HG03066 (cell line): ENCODE measurements around the gene CIDEC.
"Not testable (repeated sequence)": the region's sequence is repeated elsewhere in the genome, so short reads cannot be mapped to it uniquely, and the experiment has no call there.

ENCODE experiments used
- ATAC-seq: cut with Tn5 transposase; IDR thresholded peaks from one replicate; pipeline ENCODE4 v1.9.1; 2021; ENCODE audit warnings: low read depth; ENCODE audit not compliant: unreplicated experiment

Gene CIDEC

DNA sequence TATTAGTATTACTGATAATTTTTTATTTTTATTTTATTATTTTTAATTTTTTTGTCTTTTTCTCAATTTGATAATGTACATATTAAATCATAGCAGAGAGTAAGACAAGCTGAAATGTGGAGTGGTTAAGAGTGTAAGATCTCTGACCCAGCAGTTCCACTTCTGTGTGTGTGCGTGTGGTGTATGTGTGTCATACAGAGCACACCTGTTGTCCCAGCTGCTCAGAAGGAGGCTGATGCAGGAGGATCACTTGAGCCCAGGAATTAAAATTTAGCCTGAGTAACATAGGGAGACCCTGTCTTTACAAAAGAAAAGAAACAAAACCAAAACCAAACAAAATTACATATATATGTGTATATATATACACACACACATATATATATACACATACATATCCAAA lies 1.4 kb upstream of the CIDEC start:
- no peak for ATAC-seq

DNA sequence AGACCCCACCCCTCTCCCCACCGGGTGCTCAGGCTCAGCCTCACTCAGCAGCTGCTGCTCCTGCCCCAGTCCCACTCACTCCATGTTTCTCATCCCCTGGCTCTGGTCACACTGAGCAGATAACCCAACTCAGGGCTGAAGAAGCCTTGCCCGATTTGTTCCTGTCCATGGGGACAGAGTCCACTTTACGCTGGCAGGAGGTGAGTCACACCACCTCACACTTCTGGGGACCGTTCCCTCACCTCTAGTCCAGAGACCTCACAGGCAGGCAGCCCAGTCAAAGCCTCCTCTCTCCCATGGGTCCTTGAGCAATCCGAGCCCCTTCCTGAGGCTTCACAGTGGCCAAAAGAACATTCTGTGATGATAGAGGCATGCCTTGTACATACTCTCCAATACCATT lies 1.4 kb downstream of the CIDEC start:
- ATAC-seq = no peak

DNA sequence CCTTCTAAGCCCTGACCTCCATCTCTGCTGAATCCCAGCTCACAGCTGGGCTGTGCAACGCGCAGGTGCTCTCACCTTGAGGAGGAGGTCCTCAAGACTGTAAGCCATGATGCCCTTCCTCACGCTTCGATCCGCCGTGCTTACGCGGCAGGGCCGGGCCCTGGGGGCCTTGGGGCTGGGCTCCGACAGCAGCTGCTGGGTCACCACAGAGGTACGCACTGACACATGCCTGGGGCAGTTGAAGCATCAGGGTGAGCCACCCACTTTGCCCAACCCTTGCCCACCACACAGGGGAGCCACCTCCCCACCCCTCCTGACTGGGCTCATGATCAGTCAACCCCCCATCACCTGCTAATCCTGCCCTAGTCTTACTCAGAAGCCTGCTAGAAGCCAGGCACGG lies 3.1 kb downstream of the CIDEC start:
- ATAC-seq = no peak

DNA sequence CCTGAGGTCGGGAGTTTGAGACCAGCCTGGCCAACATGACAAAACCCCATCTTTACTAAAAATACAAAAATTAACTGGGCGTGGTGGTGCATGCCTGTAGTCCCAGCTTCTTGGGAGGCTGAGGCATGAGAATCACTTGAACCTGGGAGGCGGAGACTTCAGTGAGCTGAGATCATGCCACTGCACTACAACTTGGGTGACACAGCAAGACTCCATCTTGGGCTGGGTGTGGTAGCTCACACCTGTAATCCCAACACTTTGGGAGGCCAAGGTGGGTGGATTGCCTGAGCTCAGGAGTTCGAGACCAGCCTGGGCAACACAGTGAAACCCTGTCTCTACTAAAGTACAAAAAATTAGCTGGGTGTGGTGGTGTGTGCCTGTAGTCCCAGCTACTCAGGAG lies 3.8 kb downstream of the CIDEC start:
- not testable (repeated sequence) for ATAC-seq

DNA sequence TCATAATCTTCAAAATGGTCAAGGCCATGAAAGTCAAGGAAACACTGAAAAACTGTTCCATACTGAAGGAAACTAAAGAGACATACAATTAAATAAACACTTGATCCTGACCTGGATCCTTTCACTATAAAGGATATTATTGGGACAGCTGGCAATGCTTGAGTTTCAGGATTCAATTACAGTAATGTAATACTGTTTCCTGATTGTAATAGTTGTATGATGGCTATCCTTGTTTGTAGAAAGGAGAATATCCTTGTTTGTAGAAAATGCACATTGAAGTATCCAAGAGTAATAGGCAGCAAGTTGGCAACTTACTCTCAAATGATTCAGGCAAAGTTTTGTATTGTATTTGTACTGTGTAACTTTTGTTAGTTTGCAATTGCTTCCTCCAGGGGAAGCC lies 4.6 kb downstream of the CIDEC start:
- no peak for ATAC-seq

DNA sequence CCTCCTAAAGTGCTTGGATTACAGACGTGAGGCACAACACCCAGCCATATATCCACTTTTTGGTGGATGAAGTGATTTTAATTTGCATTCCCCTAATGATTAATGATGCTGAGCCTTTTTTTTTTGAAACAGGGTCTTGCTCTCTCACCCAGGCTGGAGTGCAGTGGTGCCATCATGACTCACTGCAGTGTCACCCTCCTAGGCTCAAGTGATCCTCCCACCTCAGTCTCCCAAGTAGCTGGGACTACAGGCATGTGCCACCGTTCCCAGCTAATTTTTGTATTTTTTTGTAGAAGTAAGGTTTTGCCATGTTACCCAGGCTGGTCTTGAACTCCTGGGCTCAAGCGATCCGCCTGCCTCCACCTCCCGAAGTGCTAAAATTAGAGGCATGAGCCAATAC lies 8.0 kb downstream of the CIDEC start:
- ATAC-seq = not testable (repeated sequence)

DNA sequence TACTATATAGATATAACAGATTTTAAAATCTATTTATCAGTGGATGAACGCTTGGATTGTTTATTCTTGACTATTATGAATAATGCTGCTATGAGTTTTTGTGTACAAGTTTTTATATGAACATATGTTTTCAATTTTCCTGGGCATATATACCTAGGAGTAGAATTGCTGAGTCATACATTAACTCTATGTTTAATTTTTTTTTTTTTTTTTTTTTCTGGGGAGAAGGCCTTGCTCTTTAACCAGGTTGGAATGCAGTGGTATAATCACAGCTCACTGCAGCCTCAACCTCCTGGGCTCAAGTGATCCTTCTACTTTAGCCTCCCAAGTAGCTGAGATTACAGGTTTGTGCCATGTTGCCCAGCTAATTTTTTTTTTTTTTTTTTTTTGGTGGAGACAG lies 9.1 kb downstream of the CIDEC start:
- no peak for ATAC-seq

DNA sequence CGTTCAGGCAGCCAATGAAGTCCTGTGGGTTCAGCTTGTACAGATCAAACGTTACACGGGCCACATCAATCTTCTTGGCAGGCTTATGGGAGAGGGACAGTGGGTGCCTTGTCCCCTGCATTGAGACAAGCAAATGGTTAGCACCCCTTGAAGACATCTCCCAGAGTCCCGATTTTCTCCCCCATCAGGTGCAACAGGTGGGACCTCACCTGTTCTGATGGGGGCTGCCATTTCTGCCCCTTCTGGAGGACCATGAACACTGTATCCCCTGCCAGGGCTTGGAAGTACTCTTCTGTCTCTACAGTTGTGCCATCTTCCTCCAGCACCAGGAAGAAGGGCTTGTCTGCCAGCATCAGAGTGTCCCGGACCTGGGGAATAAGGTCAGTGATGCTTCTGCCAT lies 10.1 kb downstream of the CIDEC start:
- ATAC-seq = no peak

DNA sequence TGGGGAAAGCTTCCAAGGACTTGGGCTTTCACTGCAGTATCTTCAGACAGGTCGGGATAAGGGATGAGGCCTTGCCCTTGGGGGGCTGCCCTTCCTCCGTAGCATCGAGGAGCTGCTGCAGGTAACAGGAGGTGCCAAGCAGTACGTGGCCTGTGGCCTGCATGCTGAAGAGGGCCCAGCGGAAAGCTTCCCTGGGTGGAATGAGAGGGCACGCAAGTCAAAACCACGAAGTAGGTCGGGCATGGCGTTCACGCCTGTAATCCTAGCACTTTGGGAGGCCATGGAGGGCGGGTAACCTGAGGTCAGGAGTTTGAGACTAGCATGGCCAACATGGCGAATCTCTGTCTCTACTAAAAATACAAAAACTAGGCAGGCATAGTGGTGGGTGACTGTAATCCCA lies 12.9 kb downstream of the CIDEC start:
- ATAC-seq = no peak

DNA sequence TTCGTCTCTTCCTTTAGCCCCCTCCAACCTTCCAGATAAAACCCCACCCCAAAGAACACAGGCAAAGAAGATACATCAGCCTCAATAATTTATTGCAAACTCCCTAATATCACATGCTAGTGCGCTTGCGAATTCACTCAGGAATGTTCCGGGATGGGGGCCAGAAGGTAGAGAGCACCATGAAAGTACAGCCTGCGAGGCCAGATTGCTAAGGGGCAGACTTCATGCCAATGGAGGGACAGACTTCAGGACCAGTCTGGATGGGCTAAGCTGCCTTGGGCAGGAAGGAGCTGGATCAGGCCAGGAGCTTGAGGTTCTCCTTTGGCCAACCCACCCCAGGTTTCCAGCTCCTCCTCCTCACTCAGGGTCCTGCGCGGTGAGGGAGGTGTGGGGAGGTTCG lies 13.4 kb downstream of the CIDEC start:
- no peak for ATAC-seq

DNA sequence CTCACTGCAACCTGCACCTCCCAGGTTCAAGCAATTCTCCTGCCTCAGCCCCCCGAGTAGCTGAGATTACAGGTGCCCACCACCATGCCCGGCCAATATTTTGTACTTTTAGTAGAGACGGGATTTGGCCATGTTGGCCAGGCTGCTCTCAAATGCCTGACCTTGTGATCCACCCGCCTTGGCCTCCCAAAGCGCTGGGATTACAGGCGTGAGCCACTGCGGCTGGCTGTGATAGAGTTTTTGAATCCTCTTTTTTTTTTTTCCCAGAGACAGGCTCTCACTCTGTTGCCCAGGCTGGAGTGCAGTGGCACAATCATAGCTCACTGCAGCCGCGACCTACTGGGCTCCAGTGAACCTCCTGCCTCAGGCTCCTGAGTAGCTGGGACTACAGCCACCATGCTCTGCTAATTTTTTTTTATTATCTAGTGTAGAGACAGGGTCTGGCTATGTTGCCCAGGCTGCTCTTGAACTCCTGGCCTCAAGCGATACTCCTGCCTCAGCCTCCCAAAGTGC lies 14.9 kb downstream of the CIDEC start:
- ATAC-seq = not testable (repeated sequence)

DNA sequence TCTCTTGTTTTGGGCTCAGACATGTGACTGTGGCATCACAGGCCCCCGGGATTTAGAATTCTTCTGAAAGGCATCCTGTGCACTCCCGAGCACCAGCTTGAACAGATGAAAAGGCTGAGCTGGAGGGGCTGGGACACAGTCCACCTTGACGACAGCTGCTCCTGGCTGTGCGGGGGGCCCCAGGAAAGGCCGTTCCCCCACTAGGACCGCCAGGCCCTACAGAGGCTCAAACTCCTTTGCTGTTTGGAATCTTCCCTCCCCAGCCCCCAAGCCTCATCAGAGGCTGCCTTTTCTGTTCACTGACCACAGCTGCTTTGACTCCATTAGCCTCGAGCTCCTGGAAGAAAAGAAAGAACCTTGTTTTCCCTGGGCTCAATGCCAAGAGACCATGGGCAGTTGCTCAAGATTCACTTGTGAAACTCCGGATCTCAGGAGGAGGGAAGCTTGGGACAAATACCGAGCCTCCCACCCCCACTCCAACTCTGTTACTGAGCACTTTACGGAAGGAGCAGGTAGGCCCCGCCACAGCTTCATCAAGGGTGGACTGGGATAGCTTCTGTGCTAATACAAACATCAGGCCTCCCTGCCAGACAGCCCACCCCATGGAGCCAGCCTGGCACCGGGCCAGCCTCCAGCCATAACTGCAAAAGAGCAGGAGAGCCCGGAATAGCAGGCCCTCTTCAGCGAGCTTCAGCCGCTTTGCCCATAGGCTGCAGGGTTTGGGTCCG lies 15.7 kb downstream of the CIDEC start:
- no peak for ATAC-seq

DNA sequence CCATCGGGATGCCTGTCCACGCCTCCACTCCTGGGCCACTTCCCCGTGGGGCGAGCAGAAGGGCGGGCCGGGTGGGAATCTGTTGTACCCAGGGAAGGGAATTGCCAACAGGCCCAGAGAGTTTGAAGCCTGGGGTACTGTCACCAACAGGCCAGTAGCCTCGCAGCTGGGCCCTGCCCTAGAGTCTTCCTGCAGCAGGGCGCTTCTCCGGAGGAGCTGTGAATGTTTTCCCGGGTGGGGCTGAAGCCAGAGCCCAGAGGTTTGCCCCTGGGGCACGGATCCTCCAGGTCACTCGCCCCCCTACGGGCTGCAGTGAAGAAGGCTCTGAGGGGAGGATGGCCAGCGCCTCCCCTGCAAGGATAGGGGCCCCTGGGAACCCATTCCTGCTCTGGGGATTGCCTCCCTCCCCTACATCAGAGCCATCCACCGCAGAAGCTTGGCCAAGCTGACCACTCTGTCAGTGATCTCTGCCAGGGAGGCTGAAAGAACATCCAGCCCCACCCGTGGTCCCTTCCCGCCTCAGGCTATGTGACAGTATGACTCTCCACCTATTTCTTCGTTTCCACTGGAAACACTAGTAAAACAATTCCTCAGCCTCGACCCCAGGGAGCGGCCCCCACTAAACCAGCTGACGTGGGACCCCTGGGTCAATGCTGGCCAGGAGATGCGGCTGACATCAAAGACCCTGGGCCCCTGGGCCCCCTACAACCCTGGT lies 16.8 kb downstream of the CIDEC start:
- no peak for ATAC-seq

DNA sequence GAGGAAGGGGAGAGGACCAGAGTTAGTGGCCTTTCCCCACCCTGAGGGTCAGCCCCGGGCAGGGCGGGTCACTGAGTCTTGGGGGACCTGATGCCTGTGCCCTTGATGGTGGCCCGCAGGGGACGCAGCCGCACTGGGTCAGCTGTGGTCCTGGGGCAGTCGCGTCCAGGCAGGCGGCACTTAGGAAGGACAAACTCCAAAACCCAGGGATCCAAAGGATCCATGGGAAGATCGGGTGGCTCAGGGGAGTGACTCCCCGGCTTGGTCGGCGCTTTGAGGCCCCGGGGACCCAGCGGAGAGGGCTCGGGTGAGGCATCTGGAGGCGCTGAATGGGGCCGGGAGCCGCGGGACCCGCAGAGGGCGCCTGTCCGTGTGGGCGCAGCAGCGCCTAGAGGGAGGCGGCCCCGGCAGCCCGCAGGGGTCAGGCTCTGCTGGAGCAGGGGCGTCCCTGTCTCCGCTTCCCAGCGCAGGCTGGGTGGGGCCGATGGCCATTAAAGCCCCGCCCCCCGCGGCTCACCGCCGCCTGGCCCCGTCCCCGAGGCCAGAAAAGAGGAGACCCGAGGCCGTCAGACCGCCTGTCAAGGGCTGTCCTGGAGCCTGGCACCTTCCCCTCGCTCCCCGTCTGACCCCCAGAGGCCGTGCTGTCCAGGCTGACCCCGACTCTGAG lies 17.5 kb downstream of the CIDEC start:
- ATAC-seq = no peak

DNA sequence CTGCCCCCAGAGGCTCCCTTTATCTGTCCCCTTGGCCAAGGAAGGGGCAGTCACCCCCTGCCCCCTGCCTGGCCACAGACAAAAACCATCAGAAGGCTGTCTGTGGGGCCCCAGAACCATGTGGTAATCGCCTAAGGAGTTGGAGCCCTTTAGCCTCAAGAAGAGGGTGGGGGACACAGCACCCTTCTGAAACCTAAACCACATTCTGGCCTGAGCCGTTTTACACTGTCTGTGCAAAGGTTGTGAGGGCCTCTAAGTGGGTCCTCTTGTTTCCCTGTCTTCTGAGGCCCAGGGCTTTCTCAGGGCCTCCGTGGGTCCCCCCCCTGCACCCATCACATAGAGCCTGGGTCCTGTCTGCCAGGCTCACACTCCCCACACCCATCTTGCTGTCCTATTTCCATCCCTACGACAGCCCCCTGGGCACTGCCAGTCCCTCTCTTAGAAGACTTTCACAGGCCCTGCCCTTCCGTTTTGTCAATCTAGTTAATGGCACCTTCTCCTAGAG lies 18.4 kb downstream of the CIDEC start:
- ATAC-seq = no peak

DNA sequence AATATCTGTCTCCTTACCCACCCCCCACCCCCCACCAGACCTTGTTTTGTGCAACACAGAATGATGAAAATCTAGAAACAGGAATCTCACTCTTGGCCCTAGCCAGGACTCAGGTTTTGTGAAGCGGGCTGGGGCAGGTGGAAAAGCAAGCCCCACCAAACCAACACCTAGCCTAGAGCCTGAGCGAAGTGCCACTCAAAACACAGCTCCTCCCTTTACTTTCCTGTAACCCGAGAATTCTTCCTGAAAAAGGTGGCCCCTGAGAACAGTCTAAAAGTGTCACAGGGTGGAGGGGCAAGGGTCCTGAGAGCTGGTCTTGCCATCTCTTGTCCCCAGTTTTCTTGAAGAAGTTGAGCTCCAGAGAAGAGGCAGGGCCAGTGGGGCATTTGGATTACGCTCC lies 18.9 kb downstream of the CIDEC start:
- no peak for ATAC-seq

DNA sequence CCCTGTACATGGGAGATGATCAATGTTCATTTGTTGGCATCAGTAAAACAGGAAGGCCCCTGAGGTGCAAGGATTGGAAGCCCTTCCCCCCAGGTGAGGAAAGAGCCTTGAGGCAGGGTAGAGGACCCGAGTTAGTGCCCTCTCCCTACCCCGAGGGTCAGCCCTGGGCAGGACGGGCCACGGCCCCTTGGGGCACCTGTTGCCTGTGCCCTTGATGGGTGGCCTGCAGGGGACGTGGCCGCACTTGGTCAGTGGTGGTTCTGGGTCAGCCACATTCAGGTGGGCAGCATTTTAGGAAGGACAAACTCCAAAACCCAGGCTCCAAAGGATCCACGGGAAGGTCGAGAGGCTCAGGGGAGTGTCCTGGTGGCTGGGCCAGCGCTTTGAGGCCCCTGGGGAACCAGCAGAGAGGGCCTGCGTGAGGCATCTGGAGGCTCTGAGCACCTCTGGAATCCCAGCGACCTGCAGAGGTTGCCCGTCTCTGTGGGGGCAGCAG lies 20.5 kb downstream of the CIDEC start:
- no peak for ATAC-seq

DNA sequence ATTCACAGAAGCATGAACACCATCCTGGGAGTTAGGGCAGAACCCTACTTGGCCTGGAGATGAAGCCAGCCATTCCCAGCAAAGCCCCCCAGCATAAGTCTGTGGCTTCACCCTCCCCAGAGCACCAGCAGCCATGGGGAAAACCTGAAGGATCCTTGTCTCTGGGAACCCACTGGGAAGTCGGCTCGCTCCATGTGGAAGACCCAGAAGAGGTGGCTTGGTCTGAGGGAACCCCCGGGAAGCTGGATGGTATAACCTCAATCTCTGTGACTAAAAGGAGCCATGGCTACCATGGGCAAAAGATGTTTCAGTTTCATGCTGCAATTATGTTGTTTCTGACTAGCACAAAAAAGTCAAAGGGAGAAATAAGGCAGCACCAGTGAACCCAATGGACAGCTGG lies 24.5 kb downstream of the CIDEC start:
- no peak for ATAC-seq

DNA sequence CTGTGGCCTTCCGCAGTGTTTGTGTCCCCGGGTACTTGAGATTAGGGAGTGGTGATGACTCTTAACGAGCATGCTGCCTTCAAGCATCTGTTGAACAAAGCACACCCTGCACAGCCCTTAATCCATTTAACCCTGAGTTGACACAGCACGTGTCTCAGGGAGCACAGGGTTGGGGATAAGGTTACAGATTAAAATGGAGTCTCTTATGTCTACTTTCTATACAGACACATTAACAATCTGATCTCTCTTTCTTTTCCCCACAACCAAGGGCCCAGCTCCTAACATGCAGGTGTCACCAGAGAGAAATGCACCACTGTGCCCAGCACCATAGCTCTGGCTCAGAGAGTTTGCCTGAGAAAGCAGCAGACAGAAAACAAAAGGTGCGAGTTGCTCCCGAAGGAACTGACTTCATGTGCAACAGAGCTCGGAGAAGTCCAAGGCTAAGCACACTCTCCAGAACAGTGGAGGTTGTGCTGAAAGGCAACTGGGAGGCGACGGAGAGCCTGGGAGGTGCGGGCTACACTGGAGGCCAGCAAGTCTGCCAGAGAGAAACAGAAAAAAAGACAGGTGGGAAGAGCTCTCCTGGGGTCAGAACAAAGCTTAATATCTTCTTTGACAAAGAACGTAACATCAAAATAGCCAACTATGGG lies 25.6 kb downstream of the CIDEC start:
- not testable (repeated sequence) for ATAC-seq

DNA sequence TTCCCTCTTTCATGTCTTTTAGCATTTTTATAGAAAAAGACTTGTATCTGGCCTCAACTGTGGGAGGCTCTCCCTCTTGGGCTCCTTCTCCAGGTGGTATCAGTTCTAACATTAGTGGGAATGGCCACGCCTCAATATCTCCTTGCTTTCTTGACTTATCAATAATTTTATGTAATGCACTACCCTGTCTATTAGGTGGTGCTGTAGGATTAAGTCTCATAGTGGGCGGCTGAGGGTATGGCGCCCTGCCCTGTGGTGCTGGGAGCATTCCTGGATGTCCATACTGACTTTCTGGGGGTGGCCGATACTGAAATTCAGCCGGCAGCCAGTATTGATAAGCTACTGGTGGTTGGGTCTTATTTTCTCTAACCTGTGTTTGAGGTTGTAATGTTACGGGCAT lies 27.5 kb downstream of the CIDEC start:
- no peak for ATAC-seq

DNA sequence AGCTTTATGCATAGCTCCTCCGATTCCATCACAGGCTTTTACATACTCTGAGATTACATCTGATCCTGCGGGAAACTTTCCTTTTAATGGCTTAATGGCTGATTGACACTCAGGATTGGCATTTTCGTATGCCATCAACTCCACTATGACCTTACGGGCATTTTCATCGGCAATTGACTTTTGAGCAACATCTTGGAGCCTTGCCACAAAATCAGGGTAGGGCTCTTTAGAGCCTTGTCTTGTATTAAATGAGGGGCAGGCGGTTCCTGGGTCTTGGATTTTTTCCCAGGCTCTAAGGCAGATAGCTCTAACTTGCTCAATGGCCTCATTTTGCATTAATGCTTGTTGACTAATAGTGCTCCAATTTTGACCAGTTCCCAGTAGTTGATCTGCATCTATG lies 28.1 kb downstream of the CIDEC start:
- ATAC-seq = not testable (repeated sequence)
